Glutamatergic neuron (in vitro differentiated cells): ENCODE results near the gene TSEN34. TPM values are rescaled to one million over a fixed set of nuclear protein-coding genes. Genes with fewer than 3 reads are reported as not detected.
A peak's percentile ranks its signal among the peaks of the same experiment; 100 is the strongest.
"Not testable (repeated sequence)": the region's sequence is repeated elsewhere in the genome, so short reads cannot be mapped to it uniquely, and the experiment has no call there.

Source experiments
- DNase-seq: peaks from one replicate; pipeline ENCODE4 v3.0.0; 2022
- H3K27ac Mint-ChIP-seq: one replicate; pipeline ENCODE4 v1.8.0; 2020; ENCODE audit warnings: mild to moderate bottlenecking, mixed read lengths, inconsistent platforms; ENCODE audit not compliant: unreplicated experiment
- H3K27me3 Mint-ChIP-seq: one replicate; pipeline ENCODE4 v1.8.0; 2020; ENCODE audit warnings: mild to moderate bottlenecking, moderate library complexity, mixed read lengths, inconsistent platforms; ENCODE audit not compliant: unreplicated experiment
- H3K36me3 Mint-ChIP-seq: one replicate; pipeline ENCODE4 v1.8.0; 2020; ENCODE audit warnings: mild to moderate bottlenecking, mixed read lengths, inconsistent platforms; ENCODE audit not compliant: unreplicated experiment
- H3K4me1 Mint-ChIP-seq: one replicate; pipeline ENCODE4 v1.8.0; 2020; ENCODE audit warnings: mild to moderate bottlenecking, low read depth, mixed read lengths, inconsistent platforms; ENCODE audit not compliant: unreplicated experiment
- H3K4me3 Mint-ChIP-seq: one replicate; pipeline ENCODE4 v1.8.0; 2020; ENCODE audit warnings: mild to moderate bottlenecking, mixed read lengths, inconsistent platforms; ENCODE audit not compliant: unreplicated experiment
- H3K9me3 Mint-ChIP-seq: one replicate; pipeline ENCODE4 v1.8.0; 2020; ENCODE audit warnings: mild to moderate bottlenecking, moderate library complexity, mixed read lengths, inconsistent platforms; ENCODE audit not compliant: unreplicated experiment
- total RNA-seq: library from RNA; stranded (reverse); fragmentation: NEBNext Ultra II Directional; extraction: Animal tissue kit (Norgen Biotek cat#: 25700); gene quantifications from one replicate; pipeline ENCODE4 v1.2.1, GENCODE V29; 2021; ENCODE audit not compliant: unreplicated experiment
- TF ChIP-seq, protein P1 (sequence below): fragments of 200-600 bp; sonication (generic); IDR thresholded peaks from one replicate; pipeline ENCODE4 v1.5.0; 2021; ENCODE audit not compliant: partially characterized antibody, unreplicated experiment

TSEN34 gene
- total RNA-seq, 1 donor from 2014 or later, result 44.8 TPM

DNA sequence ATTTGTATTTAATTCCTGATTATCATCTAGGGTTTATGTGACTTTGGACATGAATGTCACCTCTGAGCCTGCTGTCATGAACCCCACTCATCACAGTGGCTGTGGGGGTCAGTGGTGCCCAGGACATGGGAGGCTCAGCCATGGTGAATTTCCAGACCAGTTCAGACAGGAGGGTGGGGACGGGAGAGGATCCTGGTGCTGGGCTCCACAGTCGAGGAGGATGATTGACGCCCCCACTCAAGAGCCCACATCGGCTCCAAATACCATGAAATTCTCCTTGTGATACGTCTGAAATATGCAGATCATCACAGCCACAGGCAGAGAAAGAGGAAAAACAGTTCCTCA lies 32.8 kb downstream of the TSEN34 start:
- not testable (repeated sequence) for DNase-seq, H3K4me3 Mint-ChIP-seq, H3K36me3 Mint-ChIP-seq, H3K27me3 Mint-ChIP-seq, H3K9me3 Mint-ChIP-seq, H3K27ac Mint-ChIP-seq
- peaks cover 11% of the 10 kb centered on the region for H3K4me1 Mint-ChIP-seq

DNA sequence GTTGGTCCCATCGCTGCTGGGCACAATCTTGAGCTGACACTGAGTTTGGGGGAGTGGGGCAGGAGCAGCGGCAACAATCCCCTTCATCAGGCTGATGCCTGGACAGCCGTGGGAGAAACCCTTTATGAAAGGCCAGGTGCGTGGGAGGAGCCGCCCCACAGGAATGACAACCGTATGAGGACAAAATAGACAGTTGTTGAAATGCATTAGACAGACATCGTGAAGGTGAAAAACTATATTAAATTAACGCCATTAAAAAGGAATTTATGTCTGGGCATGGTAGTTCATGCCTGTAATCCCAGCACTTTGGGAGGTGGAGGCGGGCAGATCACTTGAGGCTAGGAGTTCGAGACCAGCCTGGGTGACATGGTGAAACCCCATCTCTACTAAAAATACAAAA lies 33.5 kb downstream of the TSEN34 start:
- peaks cover 11% of the 10 kb centered on the region for H3K36me3 Mint-ChIP-seq
- H3K4me1 Mint-ChIP-seq, H3K27ac Mint-ChIP-seq, DNase-seq, H3K4me3 Mint-ChIP-seq, H3K9me3 Mint-ChIP-seq, H3K27me3 Mint-ChIP-seq: not testable (repeated sequence)

DNA sequence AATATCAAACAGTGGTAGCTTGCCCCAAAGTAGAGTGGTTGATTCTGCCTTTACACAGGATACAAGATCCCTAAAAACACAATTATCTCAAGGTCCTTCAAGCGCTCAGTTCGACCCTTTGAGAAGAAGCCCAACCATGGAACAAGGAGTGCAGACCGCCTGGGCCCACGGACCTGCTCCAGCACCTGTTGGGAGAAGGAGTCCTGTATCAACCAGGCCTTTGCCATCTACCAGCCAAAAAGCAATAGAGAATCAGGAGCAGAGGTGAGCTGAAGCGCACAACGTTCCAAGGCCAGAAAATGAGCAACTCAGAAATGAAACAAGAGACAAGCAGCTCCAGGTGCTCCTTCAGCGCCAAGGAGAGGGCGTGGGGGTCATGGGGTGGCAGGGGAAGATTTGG lies 38.0 kb downstream of the TSEN34 start:
- no peak overlapping the region for H3K27ac Mint-ChIP-seq
- no peak overlapping the region for H3K4me3 Mint-ChIP-seq
- TF ChIP-seq, protein P1, sequence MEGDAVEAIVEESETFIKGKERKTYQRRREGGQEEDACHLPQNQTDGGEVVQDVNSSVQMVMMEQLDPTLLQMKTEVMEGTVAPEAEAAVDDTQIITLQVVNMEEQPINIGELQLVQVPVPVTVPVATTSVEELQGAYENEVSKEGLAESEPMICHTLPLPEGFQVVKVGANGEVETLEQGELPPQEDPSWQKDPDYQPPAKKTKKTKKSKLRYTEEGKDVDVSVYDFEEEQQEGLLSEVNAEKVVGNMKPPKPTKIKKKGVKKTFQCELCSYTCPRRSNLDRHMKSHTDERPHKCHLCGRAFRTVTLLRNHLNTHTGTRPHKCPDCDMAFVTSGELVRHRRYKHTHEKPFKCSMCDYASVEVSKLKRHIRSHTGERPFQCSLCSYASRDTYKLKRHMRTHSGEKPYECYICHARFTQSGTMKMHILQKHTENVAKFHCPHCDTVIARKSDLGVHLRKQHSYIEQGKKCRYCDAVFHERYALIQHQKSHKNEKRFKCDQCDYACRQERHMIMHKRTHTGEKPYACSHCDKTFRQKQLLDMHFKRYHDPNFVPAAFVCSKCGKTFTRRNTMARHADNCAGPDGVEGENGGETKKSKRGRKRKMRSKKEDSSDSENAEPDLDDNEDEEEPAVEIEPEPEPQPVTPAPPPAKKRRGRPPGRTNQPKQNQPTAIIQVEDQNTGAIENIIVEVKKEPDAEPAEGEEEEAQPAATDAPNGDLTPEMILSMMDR, result no peak
- peaks cover 11% of the 10 kb centered on the region for H3K36me3 Mint-ChIP-seq
- no peak for DNase-seq
- H3K9me3 Mint-ChIP-seq, result peaks cover 8% of the 10 kb centered on the region
- H3K4me1 Mint-ChIP-seq, result no peaks in the 10 kb centered on the region
- peaks cover 3% of the 10 kb centered on the region for H3K27me3 Mint-ChIP-seq

DNA sequence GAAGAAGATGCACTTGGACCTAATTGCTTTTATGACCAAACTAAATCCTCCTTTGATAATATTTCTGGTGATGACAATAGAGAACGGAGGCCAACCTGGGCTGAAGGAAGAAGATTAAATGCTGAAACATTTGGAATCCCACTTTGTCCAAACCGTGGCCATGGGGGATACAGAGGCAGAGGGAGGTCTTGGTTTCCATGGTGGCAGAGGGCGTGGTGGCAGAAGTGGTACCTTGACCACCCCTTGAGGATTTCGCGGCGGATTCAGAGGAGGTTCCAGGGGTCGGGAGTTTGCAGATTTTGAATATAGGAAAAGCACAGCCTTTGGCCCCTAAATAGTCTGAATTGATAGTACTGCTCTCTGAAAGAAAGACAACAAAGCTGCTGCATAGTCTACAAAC lies 38.9 kb downstream of the TSEN34 start:
- Mint-ChIP-seq H3K27ac (no peak overlapping the region), H3K27me3 (peaks cover 2% of the 10 kb centered on the region), H3K4me1 (no peaks in the 10 kb centered on the region), H3K9me3 (peaks cover 12% of the 10 kb centered on the region), H3K4me3 (no peak overlapping the region), H3K36me3 (peaks cover 11% of the 10 kb centered on the region)
- TF ChIP-seq, protein P1, result no peak
- no peak for DNase-seq

DNA sequence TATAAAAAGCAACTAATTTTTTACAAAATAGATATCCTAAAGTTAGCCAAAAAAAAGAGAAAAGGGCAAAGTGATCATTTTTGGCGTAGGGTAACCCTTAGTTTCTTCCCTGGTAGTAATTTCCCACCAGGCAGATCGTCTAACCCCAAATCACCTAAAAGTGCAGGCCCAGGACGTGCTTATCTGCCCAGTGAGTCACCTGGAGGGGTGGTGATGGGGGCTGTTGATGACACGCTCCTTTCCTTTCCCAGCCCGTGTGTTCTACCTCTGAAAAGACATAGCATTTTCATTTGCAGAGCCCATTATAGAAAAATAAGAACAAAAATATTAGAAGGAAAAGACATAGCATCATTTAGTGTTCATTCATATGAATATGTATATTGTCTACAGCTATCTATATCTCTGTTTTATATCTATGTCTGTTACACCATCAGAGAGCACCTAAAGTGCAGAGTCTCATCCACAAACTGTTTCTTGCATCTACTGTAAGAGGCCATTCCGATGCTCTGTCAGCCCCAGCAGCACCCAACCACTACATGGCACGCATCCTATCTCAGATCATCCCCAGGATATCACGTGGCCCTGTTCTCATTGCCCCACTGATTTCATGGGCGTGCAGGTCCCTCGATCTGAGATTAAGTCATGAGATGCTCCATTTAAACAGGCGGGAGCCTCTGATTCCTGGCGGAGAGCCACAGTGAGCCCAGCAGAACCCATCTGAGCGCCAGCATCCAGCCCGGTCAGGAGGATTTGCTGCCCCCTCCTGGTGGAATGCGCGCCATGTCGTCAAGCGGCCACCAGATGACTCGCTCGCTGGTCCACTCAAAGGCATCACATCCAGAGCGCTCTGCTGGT lies 40.2 kb downstream of the TSEN34 start:
- Mint-ChIP-seq H3K4me1 (no peaks in the 10 kb centered on the region), H3K9me3 (peaks cover 12% of the 10 kb centered on the region), H3K4me3 (peak overlapping the region; percentile 0), H3K36me3 (peaks cover 11% of the 10 kb centered on the region), H3K27me3 (peaks cover 2% of the 10 kb centered on the region), H3K27ac (no peak overlapping the region)
- TF ChIP-seq, protein P1, result peak; percentile 96
- peak; percentile 94 for DNase-seq

DNA sequence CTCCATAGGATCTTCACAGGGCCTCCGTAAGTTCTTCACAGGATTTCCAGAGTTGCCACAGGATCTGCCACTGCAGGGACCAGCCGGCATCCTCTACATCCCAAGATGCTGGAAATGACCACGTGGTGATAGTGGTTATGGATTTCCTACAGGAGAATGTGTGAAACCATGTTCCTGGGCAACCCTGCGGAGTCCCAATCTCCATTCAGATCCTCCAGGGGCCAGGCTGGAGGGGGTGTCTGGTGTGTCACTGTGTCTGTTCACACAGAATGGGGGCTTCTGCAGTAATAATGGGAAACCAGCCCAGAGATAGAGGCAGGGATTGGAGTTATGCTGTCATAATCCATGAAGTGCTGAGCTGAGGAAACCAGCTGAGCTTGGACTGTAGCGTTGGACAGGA lies 42.8 kb downstream of the TSEN34 start:
- Mint-ChIP-seq H3K4me3 (no peak overlapping the region), H3K36me3 (peaks cover 8% of the 10 kb centered on the region), H3K4me1 (no peaks in the 10 kb centered on the region), H3K9me3 (peaks cover 8% of the 10 kb centered on the region), H3K27ac (no peak overlapping the region), H3K27me3 (peaks cover 2% of the 10 kb centered on the region)
- no peak for DNase-seq
- TF ChIP-seq, protein P1, result no peak

DNA sequence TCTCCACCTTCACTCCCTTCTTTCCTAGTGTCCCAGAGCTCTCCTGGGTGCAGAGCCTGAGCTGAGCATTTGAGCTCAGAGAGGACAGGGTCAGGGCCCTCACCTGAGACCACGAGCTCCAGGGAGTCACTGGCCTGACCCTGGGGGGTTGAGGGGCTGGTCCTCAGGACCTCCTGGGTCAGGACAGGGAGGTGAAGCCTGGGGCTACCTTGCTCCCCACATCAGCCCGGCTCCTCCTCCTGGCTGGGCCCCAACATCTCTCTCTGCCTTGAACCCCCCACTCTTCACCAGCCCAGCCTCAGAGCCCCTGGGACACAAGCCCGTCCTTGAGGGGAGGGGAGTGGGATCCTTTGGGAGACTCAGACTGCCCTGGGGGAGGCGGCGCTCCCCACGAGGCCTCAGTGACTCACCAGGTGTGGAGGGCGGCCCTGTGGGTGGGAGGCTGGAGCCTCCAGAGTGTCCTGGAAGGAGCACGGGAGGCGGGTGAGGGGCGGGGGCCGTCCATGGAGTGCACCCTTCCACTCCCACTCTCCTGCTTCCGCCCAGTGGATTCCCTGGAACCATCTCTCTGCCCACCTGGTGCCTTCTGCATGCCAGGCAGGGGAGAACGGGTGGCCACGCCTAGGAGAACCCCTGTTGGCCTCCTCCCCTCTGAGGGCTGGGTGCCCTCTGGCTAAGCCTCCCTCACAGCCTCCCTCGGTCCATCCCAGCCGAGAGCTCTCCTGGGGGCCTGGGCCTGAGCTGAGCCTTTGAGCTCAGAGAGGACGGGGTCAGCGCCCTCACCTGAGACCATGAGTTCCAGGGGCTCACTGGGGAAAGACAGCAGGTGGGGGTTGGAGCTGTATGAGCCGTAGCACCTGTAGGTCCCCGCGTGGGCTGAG lies 48.6 kb downstream of the TSEN34 start:
- H3K4me1 Mint-ChIP-seq, H3K36me3 Mint-ChIP-seq, H3K27me3 Mint-ChIP-seq, H3K27ac Mint-ChIP-seq, H3K9me3 Mint-ChIP-seq, DNase-seq, H3K4me3 Mint-ChIP-seq: not testable (repeated sequence)
